Prostate gland (tissue), 2 donors: Measurements from ENCODE around the gene POLR3G. TPM values are rescaled to one million over a fixed set of nuclear protein-coding genes. Genes with fewer than 3 reads are reported as not detected.
A peak's percentile ranks its signal among the peaks of the same experiment; 100 is the strongest.

Source experiments
- DNase-seq: peaks from one replicate; pipeline ENCODE4 v3.0.0-alpha.2; 2019; ENCODE audit warnings: low spot score
- H3K27ac ChIP-seq, 2 donors: fragments of 200-600 bp; sonication (generic); 2 replicates each; pipeline ENCODE4 v1.5.1; 2017 to 2019
- H3K27me3 ChIP-seq: fragments of 200-600 bp; sonication (generic); replicated peaks from 2 replicates; pipeline ENCODE4 v1.5.1; 2019; ENCODE audit not compliant: insufficient read depth
- H3K36me3 ChIP-seq, 2 donors: fragments of 200-600 bp; sonication (generic); 1 replicate in 1 of 2; 2 replicates in 1 of 2; pipeline versions ENCODE4 v1.5.1 to v1.8.1; 2017 to 2019
- H3K4me1 ChIP-seq: fragments of 200-600 bp; sonication (generic); replicated peaks from 2 replicates; pipeline ENCODE4 v1.5.1; 2019
- H3K4me3 ChIP-seq, 2 donors: fragments of 200-600 bp; sonication (generic); 2 replicates each; pipeline ENCODE4 v1.5.1; 2017 to 2019
- H3K9me3 ChIP-seq: fragments of 200-600 bp; sonication (generic); 2 replicates; pipeline ENCODE4 v1.5.1; 2017
- POLR2A ChIP-seq: fragments of 450-650 bp; IDR thresholded peaks from one replicate; pipeline ENCODE4 v1.6.1; 2016; ENCODE audit warnings: antibody characterized with exemption, mild to moderate bottlenecking
- POLR2AphosphoS5 ChIP-seq: sonication (generic); formaldehyde crosslinking; IDR thresholded peaks from one replicate; pipeline ENCODE4 v1.6.1; 2017; ENCODE audit warnings: antibody characterized with exemption
- WGBS: methylation state at CpG from one replicate; pipeline ENCODE4 v1.1.5; 2018; 5-methylcytosine and 5-hydroxymethylcytosine counted together
- intact Hi-C: fragments of 100-400 bp; cut with DNase I; formaldehyde crosslinking; loops from one replicate; pipeline ENCODE4 v1.14.2; 2022
- total RNA-seq, 2 donors: library from RNA; depleted of rRNA; stranded (reverse); fragments of >200 nt; gene quantifications; one replicate each; pipeline ENCODE4 v1.1.0, GENCODE V29; 2016
- TF ChIP-seq, protein P1 (sequence below), 4 experiments: fragments of 200-600 bp in 2 of 4; fragments of 450-650 bp in 2 of 4; sonication (generic) in 2 of 4; IDR thresholded peaks; 1 replicate in 3 of 4; 2 replicates in 1 of 4; pipeline ENCODE4 v1.5.1; 2016 to 2019; ENCODE audit warnings: antibody characterized with exemption in 4 of 4, mild to moderate bottlenecking in 2 of 4, moderate library complexity in 2 of 4

The POLR3G gene
- total RNA-seq, 2 donors from 2014 or later = 0.18 to 6.4 TPM

DNA sequence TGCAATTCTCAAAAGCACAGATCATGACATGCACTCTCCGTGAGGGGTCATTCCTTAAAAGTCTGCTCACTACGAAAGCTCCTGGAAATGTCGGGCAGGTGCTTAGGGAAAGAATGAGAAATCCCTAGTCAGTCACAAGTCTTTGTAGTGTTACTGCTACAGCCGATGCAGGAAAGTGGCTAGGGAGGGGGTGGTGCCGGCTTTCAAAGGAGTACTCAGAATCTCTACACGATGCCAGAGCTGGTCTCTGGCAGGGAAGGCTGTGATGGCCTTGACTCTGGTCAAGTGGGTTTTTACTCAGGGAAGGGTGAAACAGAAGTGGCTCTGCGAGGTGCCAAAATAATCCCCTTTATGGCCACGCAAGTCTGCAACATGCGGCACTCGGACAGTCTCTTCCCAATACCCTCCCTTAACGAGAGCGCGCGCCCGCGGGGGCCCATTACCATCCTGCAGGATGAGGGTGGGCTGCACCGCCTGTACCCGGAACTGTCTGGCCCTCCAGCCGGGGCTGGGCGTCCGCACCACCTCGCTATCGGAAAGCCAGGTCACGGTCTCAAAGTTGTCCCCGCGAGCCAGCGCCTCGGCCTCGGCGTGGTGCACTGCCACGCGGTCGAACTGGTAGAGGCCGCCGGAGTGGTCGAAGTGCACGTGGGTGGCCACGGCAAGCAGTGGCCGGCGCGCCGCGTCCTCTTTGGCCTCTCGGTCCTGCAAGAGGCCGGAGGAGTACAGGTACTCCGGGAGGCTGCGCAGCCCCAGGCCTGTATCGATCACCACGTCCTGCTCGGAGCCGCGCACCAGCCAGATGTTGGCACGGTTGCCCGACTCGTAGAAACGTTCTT lies 1.0 kb upstream of the POLR3G start:
- Histone ChIP-seq H3K4me1 (no peaks in the 10 kb centered on the region), H3K36me3 (no peaks in the 10 kb centered on the region), H3K4me3 (peak overlapping the region; percentile 71 to 88), H3K27ac (peak overlapping the region; percentile 74 to 75), H3K9me3 (no peaks in the 10 kb centered on the region), H3K27me3 (no peaks in the 10 kb centered on the region)
- TF ChIP-seq POLR2A (no peak), POLR2AphosphoS5 (no peak)
- TF ChIP-seq, protein P1, sequence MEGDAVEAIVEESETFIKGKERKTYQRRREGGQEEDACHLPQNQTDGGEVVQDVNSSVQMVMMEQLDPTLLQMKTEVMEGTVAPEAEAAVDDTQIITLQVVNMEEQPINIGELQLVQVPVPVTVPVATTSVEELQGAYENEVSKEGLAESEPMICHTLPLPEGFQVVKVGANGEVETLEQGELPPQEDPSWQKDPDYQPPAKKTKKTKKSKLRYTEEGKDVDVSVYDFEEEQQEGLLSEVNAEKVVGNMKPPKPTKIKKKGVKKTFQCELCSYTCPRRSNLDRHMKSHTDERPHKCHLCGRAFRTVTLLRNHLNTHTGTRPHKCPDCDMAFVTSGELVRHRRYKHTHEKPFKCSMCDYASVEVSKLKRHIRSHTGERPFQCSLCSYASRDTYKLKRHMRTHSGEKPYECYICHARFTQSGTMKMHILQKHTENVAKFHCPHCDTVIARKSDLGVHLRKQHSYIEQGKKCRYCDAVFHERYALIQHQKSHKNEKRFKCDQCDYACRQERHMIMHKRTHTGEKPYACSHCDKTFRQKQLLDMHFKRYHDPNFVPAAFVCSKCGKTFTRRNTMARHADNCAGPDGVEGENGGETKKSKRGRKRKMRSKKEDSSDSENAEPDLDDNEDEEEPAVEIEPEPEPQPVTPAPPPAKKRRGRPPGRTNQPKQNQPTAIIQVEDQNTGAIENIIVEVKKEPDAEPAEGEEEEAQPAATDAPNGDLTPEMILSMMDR (IDR thresholded peaks at IDR 0.05) = no peak
- WGBS = 0% methylated on average over 39 of the region's 56 CpGs
- intact Hi-C loops = loop anchor here (1.0 to 2.0 kb wide), 2 partner anchors 56 to 65 kb away; partner anchors contain the start of genes CETN3 and LYSMD3
- DNase-seq = peak; percentile 16

DNA sequence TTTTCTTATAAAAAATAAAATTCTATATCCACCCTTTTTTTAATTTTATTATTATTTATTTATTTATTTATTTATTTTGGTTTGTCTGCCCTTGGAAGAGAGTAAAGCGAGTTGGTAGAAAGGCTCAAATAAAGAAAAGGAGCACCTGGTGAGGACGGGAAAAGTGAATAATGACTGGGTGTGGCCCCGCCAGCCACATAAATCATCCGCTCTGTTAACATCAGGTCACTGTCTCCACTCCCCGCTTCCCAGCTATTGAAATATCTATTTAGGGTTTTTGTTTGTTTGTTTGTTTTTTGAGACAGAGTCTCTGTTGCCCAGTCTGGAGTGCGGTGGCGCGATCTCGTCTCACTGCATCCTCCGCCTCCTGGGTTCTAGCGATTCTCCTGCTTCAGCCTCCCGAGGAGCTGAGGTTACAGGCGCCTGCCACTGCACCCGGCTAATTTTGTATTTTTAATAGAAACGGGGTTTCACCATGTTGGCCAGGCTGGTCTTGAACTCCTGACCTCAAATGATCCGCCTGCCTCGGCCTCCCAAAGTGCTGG lies 844 bp downstream of the POLR3G start:
- intact Hi-C loops = loop anchor here (2.0 kb wide), 1 partner anchor 67 kb away; the partner anchor contains the start of gene CETN3
- Histone ChIP-seq H3K27me3 (no peaks in the 10 kb centered on the region), H3K36me3 (no peaks in the 10 kb centered on the region), H3K4me3 (no peak overlapping the region), H3K9me3 (no peaks in the 10 kb centered on the region), H3K4me1 (no peaks in the 10 kb centered on the region), H3K27ac (no peak overlapping the region)
- TF ChIP-seq POLR2AphosphoS5 (no peak), POLR2A (no peak)
- TF ChIP-seq, protein P1 (IDR thresholded peaks at IDR 0.05) = no peak
- DNase-seq = no peak
- 75% methylated on average over 17 of the region's 17 CpGs for WGBS

DNA sequence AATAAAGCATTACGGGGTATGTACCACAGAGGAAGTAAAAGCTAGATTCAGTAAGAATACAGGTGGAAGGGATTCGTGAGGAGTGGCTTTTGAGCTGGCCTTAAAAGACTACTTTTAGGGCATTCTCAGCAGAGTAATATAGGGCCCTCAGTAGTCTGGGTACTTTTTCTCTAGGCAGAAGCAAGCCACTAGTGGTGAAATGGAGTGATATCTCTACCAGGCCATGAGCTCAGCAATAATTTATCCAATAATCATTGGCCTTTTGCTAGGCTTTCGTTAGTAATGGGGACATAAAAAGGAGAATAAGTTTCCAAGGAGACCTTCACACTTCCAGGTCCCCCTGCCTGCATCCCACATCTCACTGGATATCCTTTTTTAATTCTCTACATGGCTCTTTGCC lies 1.7 kb downstream of the POLR3G start:
- intact Hi-C loops = no loop called here
- no peak overlapping the region for H3K27ac ChIP-seq
- WGBS = 91% methylated on average over 3 of the region's 3 CpGs
- TF ChIP-seq POLR2AphosphoS5 (no peak), POLR2A (no peak)
- TF ChIP-seq, protein P1 (IDR thresholded peaks at IDR 0.05) = no peak
- no peaks in the 10 kb centered on the region for H3K9me3 ChIP-seq
- no peaks in the 10 kb centered on the region for H3K36me3 ChIP-seq
- H3K27me3 ChIP-seq = no peaks in the 10 kb centered on the region
- no peaks in the 10 kb centered on the region for H3K4me1 ChIP-seq
- H3K4me3 ChIP-seq = no peak overlapping the region
- no peak for DNase-seq

DNA sequence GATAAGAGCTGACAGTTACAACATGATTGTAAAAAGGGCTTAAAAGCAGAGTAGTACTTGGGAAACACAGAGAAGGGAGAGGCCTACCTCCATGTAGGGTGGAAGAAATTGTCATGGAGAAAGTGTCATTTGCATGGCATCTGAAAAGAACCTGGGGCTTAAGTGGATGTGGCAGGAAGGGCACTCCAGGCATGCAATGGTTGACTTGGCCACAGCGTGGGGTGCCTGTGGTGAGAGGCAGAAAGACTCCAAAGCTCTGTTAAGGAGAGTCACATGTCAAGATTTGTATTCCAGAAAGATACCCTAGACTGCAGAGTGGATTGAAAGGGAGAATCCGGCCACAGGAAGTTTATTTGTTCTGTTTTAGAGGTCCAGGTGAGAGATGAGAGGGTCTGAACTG lies 2.4 kb downstream of the POLR3G start:
- Histone ChIP-seq H3K4me1 (no peaks in the 10 kb centered on the region), H3K27ac (no peak overlapping the region), H3K4me3 (no peak overlapping the region), H3K27me3 (no peaks in the 10 kb centered on the region), H3K9me3 (no peaks in the 10 kb centered on the region), H3K36me3 (no peaks in the 10 kb centered on the region)
- WGBS = 62% methylated on average over 2 of the region's 2 CpGs
- intact Hi-C loops = no loop called here
- DNase-seq = no peak
- TF ChIP-seq, protein P1 (IDR thresholded peaks at IDR 0.05) = no peak
- TF ChIP-seq POLR2A (no peak), POLR2AphosphoS5 (no peak)
